Astrocyte (in vitro differentiated cells and primary cell): ENCODE measurements around the gene CTTNBP2NL. TPM values are rescaled to one million over a fixed set of nuclear protein-coding genes. Genes with fewer than 3 reads are reported as not detected.
A peak's percentile ranks its signal among the peaks of the same experiment; 100 is the strongest.

ENCODE experiments used
- DNase-seq: peaks from one replicate; pipeline ENCODE4 v3.0.0-alpha.2; 2010; ENCODE audit warnings: low read depth
- FAIRE-seq: peaks from 2 replicates; lab custom pipeline; 2011; peaks lifted over from hg19 to GRCh38; lab: Jason Lieb, UNC
- H2AFZ ChIP-seq: 2 replicates; pipeline ENCODE4 v1.6.0; 2012; ENCODE audit warnings: low read depth, low read length, inconsistent platforms
- H3K27ac ChIP-seq: 2 replicates; pipeline ENCODE4 v1.5.1; 2011; ENCODE audit warnings: low read depth, low read length, inconsistent platforms
- H3K27me3 ChIP-seq: 2 replicates; pipeline ENCODE4 v1.6.0; 2011; ENCODE audit warnings: low read length, inconsistent platforms; ENCODE audit not compliant: insufficient read depth
- H3K36me3 ChIP-seq: 2 replicates; pipeline ENCODE4 v1.5.1; 2011; ENCODE audit warnings: low read length, inconsistent platforms; ENCODE audit not compliant: insufficient read depth
- H3K4me1 ChIP-seq: 2 replicates; pipeline ENCODE4 v1.5.1; 2011; ENCODE audit warnings: low read length, inconsistent platforms; ENCODE audit not compliant: insufficient read depth
- H3K4me2 ChIP-seq: 2 replicates; pipeline ENCODE4 v1.6.0; 2012; ENCODE audit warnings: low read length, inconsistent platforms
- H3K4me3 ChIP-seq: 2 replicates; pipeline ENCODE4 v1.5.1; 2011; ENCODE audit warnings: low read depth, mild to moderate bottlenecking, low read length, inconsistent platforms; ENCODE audit not compliant: insufficient read depth
- H3K79me2 ChIP-seq: 2 replicates; pipeline ENCODE4 v1.6.0; 2012; ENCODE audit warnings: mild to moderate bottlenecking, low read length, inconsistent platforms; ENCODE audit not compliant: insufficient read depth
- H3K9ac ChIP-seq: 2 replicates; pipeline ENCODE4 v1.6.0; 2012; ENCODE audit warnings: mild to moderate bottlenecking, low read length, inconsistent platforms
- H3K9me3 ChIP-seq: 2 replicates; pipeline ENCODE4 v1.5.1; 2012; ENCODE audit warnings: low read depth, mild to moderate bottlenecking, low read length, inconsistent platforms; ENCODE audit not compliant: insufficient read depth
- H4K20me1 ChIP-seq: 2 replicates; pipeline ENCODE4 v1.6.0; 2012; ENCODE audit warnings: low read length, inconsistent platforms; ENCODE audit not compliant: insufficient read depth
- H3K27ac Mint-ChIP-seq: one replicate; pipeline ENCODE4 v1.8.0; 2021; ENCODE audit warnings: mild to moderate bottlenecking, mixed read lengths; ENCODE audit not compliant: unreplicated experiment
- H3K27me3 Mint-ChIP-seq: one replicate; pipeline ENCODE4 v1.8.0; 2021; ENCODE audit warnings: low read depth, mixed read lengths; ENCODE audit not compliant: unreplicated experiment
- H3K36me3 Mint-ChIP-seq: one replicate; pipeline ENCODE4 v1.8.0; 2021; ENCODE audit warnings: low read depth, mixed read lengths; ENCODE audit not compliant: unreplicated experiment
- H3K4me1 Mint-ChIP-seq: one replicate; pipeline ENCODE4 v1.8.0; 2021; ENCODE audit warnings: low read depth, mixed read lengths; ENCODE audit not compliant: unreplicated experiment
- H3K4me3 Mint-ChIP-seq: one replicate; pipeline ENCODE4 v1.8.0; 2021; ENCODE audit warnings: mild to moderate bottlenecking, moderate library complexity, mixed read lengths; ENCODE audit not compliant: unreplicated experiment
- H3K9me3 Mint-ChIP-seq: one replicate; pipeline ENCODE4 v1.8.0; 2021; ENCODE audit warnings: mild to moderate bottlenecking, mixed read lengths; ENCODE audit not compliant: unreplicated experiment
- CTCF ChIP-seq: IDR thresholded peaks from 2 replicates; pipeline ENCODE4 v1.5.1; 2011; ENCODE audit warnings: low read depth, mild to moderate bottlenecking, inconsistent platforms, low read length, moderate library complexity; ENCODE audit not compliant: insufficient read depth
- EZH2 ChIP-seq: IDR thresholded peaks from 2 replicates; pipeline ENCODE4 v1.6.1; 2012; ENCODE audit warnings: mild to moderate bottlenecking, low read length, inconsistent platforms; ENCODE audit not compliant: insufficient read depth
- total RNA-seq: library from RNA; stranded (reverse); gene quantifications from 2 replicates; pipeline ENCODE4 v1.2.1, GENCODE V29; 2021

Gene CTTNBP2NL
- total RNA-seq, 1 donor from 2014 or later, result 91.9 TPM

GRCh38 chr1:112462953-112463279, 66.9 kb downstream of the CTTNBP2NL start:
- no peak for FAIRE-seq
- H3K9me3 Mint-ChIP-seq, result no peaks in the 10 kb centered on the region
- Histone ChIP-seq H3K27me3 (no peaks in the 10 kb centered on the region), H2AFZ (no peak overlapping the region), H3K36me3 (peaks cover 12% of the 10 kb centered on the region), H3K4me3 (no peak overlapping the region), H3K9me3 (no peaks in the 10 kb centered on the region), H3K4me1 (peaks cover 23% of the 10 kb centered on the region), H3K27ac (no peak overlapping the region), H4K20me1 (peaks cover 29% of the 10 kb centered on the region), H3K9ac (no peak overlapping the region), H3K4me2 (no peak overlapping the region), H3K79me2 (peaks cover 9% of the 10 kb centered on the region)
- H3K27me3 Mint-ChIP-seq, result no peaks in the 10 kb centered on the region
- no peak overlapping the region for H3K4me3 Mint-ChIP-seq
- no peak overlapping the region for H3K27ac Mint-ChIP-seq
- H3K36me3 Mint-ChIP-seq, result peaks cover 6% of the 10 kb centered on the region
- H3K4me1 Mint-ChIP-seq, result peaks cover 23% of the 10 kb centered on the region
- TF ChIP-seq CTCF (no peak), EZH2 (no peak)
- no peak for DNase-seq

- no peak for FAIRE-seq
- no peaks in the 10 kb centered on the region for H3K27me3 Mint-ChIP-seq
- H3K27ac Mint-ChIP-seq, result peak overlapping the region; percentile 24
- DNase-seq, result no peak
- Histone ChIP-seq H3K4me1 (peaks cover 23% of the 10 kb centered on the region), H3K9ac (no peak overlapping the region), H3K36me3 (peaks cover under 1% of the 10 kb centered on the region), H3K4me3 (no peak overlapping the region), H3K4me2 (no peak overlapping the region), H3K27me3 (no peaks in the 10 kb centered on the region), H3K27ac (no peak overlapping the region), H3K79me2 (peaks cover 1% of the 10 kb centered on the region), H2AFZ (no peak overlapping the region), H4K20me1 (peaks cover 19% of the 10 kb centered on the region), H3K9me3 (no peaks in the 10 kb centered on the region)
- peaks cover 6% of the 10 kb centered on the region for H3K36me3 Mint-ChIP-seq
- no peaks in the 10 kb centered on the region for H3K9me3 Mint-ChIP-seq
- H3K4me1 Mint-ChIP-seq, result peaks cover 23% of the 10 kb centered on the region
- no peak overlapping the region for H3K4me3 Mint-ChIP-seq
- no peak for TF ChIP-seq EZH2
- TF ChIP-seq CTCF, result no peak
These were observed 68.5 kb downstream of the CTTNBP2NL start for GRCh38 chr1:112464501-112464900.

- Mint-ChIP-seq H3K4me3 (peak overlapping the region; percentile 60), H3K36me3 (peaks cover 6% of the 10 kb centered on the region), H3K4me1 (peaks cover 23% of the 10 kb centered on the region), H3K9me3 (no peaks in the 10 kb centered on the region), H3K27ac (peak overlapping the region; percentile 79), H3K27me3 (no peaks in the 10 kb centered on the region)
- no peaks in the 10 kb centered on the region for H3K27me3 ChIP-seq
- peak overlapping the region; percentile 83 for H3K4me2 ChIP-seq
- H3K4me3 ChIP-seq, result no peak overlapping the region
- no peaks in the 10 kb centered on the region for H3K9me3 ChIP-seq
- DNase-seq (peak; percentile 47), FAIRE-seq (no peak)
- H2AFZ ChIP-seq, result no peak overlapping the region
- peak overlapping the region; percentile 59 for H3K27ac ChIP-seq
- H3K4me1 ChIP-seq, result peaks cover 23% of the 10 kb centered on the region
- TF ChIP-seq CTCF, result no peak
- no peak for TF ChIP-seq EZH2
- peaks cover 14% of the 10 kb centered on the region for H4K20me1 ChIP-seq
- no peaks in the 10 kb centered on the region for H3K36me3 ChIP-seq
- peak overlapping the region; percentile 70 for H3K9ac ChIP-seq
- no peaks in the 10 kb centered on the region for H3K79me2 ChIP-seq
These were observed 69.1 kb downstream of the CTTNBP2NL start for GRCh38 chr1:112465122-112465521.
